NCI-H345 (cell line): ENCODE data around the gene C9orf78.

Experiments used
- DNase-seq: peaks from one replicate; lab custom pipeline; 2025; lab: John Stamatoyannopoulos, UW

C9orf78 gene

DNA sequence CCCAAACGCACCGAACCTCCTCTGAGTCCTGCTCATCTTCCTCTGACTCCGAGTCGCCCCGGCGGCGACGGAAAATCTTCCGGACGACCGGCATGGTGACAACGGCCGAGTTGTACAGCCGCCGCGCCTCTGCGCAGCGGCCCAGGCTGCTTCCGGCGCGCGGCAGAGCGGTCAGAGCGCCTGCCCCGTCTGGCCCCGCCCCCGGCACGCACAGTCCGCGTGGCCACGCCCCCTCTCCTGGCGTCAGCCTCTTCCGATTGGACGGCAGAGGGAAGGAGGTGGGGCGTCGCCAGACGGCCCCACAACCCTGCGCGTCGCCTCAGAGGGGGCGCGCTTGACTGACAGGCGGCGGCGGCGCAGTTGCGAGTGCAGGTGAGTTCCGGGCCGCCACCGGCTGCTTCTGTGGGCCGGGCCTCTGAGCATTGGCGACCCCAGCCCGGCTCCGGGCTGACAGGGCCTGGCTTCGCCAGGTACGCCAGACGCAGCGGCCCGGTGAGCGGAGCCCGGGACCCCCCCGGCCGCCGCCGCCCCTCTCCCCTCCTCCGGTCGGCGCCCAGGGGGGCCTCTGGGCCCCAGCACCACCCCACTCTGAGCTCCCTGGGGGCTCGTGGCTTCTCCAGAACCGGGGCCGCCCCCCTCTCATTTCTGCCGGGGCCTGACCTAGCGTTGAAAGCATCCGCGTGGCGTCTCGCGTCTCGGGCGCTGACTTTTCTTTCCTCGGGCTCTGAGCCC, at the start of gene C9orf78, which contains the start of gene USP20:
TSS of gene C9orf78 (minus strand) at position 148 of the 732 bp plus-strand sequence. CDS start at position 94, 54 bp downstream.
TSS of gene USP20 (plus strand) at position 331 of the 732 bp plus-strand sequence. CDS start 17,098 bp downstream, outside the sequence.
- peak; percentile 98 for DNase-seq

GRCh38 chr9:129884220-129885017, 49.3 kb upstream of the C9orf78 start:
- DNase-seq: peak; percentile 92

GRCh38 chr9:129881547-129882324, 46.7 kb upstream of the C9orf78 start:
- no peak for DNase-seq

DNA sequence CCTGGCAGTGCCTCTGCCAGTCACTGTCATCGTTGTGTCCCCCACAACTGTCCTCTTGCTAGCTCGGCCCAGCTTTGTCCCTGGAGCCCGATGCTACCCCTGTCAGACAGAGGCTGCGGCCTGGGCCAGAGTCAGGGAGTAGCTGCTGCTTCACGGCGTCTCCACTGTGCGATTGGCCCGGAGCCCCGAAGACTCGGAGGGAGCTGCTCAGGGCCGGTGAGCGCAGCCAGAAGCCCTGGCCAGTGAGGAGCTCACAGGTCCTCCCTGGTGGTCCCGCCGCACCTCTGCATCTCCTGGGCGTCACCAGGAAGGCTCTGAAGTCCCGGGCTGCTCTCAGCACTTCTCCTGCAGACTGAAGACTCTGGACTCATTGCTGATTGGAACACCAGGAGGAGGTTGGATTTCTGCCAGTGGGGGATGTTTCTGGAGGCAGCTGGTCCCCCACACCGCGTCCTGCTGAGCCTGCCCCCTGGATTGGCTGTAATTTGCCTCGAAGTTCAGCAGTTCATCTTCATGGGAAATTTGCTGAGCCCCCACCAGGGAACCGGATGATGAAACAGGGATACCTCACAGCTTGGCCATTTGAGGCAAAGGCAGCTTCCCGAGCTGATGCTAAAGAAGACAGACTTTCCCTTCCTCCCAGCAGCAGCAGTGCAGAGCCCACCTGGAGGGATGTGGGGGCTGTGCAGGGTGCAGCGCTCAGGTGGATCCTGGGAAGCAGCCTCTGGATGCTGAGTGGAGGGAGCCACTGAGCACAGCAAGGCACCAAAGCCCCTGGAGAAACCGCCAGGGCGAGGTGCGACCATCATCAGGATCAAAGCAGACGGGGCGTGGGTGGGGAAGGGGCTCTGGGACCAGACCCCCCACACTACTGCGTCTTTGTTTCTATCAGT, 45.8 kb upstream of the C9orf78 start:
- no peak for DNase-seq

- DNase-seq: no peak
Observed at GRCh38 chr9:129879991-129880653, 45.0 kb upstream of the C9orf78 start.

DNA sequence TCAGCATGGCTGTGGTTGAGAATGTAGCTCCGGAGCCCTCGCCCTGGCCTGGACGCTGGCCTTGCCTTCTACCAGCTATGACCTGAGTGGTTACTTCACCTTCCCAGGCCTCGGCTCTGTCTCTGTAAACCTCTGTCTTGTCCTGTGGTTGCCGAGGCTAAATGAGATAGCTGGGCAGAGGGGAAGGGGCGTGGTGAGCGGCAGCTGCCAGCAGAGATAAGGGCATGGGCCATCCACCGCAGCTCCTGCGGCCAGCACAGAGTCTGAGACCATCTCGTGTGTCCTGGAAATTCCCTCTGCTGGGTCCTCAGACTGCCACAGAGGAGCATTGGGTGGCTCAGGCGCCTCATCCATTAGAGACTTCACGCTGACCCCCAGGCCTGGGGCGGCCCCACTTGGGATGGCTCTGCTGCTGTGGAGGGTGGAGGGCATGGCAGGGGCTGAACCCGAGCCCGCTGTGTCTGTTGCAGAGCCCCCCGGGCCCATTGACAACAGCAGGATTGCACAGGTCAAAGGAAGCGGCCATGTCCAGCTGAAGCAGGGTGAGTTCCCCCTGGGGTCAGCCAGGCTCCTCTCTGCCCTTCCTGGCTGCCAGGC, 44.1 kb upstream of the C9orf78 start:
- no peak for DNase-seq

DNA sequence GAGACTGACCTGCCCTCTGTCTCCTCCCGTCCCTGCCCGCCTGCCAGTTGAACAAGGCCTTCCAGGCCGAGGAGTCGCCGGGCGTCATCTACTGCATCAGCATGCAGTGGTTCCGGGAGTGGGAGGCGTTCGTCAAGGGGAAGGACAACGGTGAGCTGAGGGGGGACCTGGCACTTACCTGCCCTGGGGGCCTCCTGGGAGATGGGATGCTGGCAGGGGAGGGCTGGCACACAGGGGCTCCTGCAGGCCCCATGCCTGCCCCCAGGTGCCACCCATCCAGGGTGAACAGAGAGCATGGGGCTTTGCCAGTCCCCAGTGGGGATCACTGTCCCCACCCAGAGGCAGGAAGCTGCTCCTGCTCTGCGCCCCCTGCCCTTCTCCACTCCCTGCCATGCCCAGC, 43.2 kb upstream of the C9orf78 start:
- no peak for DNase-seq

DNA sequence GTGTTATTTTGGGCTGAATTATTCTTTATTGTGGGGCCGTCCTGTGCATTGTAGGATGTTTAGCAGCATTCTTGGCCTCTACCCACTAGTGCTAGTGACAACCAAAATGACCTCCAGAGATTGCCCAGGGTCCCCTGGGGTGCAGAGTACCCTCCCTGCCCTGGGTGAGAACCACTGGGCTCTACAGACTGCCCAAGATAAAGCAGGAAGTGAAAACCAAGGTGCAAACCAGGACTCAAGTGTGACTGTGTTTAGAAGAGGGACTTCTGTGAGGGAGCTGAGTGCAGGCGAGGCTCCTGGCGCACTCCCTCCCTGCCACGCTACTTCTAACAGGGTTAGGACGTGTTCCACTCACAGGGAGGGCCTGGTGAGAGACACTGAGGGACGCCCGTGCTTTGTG, 41.7 kb upstream of the C9orf78 start:
- no peak for DNase-seq

GRCh38 chr9:129875687-129876395, 40.8 kb upstream of the C9orf78 start:
- DNase-seq: no peak

DNA sequence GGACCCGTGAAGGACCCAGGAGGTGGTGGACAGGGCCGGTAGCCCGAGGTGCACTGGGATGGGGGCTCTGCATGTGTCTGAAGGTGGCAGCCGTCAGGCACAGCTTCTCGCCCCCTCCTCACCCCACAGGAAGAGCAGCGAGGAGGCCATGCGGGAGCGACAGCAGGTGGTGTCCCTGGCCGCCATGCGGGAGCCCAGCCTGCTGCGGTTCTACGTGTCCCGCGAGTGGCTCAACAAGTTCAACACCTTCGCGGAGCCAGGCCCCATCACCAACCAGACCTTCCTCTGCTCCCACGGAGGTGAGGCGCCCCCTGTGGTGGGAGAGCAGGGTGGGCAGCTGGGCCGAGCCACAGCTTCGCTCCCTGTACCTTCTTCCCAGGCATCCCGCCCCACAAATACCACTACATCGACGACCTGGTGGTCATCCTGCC, 40.1 kb upstream of the C9orf78 start:
- no peak for DNase-seq

- no peak for DNase-seq
Observed at GRCh38 chr9:129874261-129875101, 39.4 kb upstream of the C9orf78 start.

DNA sequence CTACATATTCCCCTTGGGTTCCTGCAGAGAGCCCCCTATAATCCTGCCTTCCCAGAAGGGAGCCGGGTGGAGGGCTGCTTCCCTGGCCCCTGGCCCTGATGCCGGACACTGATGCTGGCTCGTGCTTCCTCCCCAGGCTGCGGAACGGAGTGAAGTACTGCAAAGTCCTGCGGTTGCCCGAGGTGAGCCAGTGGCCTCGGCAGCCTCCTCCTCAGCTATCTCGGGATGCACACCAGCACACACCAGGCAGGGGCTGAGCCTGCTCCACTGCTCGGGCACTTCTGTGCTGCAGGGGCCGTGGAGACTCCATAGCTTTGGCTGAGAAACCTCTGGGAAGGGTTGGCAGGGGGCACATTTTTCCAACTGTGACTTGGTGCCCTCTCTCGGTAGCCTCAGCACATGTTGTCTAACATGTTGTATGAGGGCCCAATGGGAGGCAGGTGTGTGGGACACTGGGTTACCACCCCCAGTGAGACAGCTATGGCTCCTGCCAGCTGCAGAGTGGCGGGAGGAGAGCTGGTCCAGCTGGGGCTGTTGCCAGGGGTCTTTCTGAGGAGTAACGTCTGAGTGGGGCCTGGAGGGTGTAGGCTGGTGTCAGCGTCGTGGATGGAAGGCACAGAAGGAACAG, 38.6 kb upstream of the C9orf78 start:
- DNase-seq: no peak

DNA sequence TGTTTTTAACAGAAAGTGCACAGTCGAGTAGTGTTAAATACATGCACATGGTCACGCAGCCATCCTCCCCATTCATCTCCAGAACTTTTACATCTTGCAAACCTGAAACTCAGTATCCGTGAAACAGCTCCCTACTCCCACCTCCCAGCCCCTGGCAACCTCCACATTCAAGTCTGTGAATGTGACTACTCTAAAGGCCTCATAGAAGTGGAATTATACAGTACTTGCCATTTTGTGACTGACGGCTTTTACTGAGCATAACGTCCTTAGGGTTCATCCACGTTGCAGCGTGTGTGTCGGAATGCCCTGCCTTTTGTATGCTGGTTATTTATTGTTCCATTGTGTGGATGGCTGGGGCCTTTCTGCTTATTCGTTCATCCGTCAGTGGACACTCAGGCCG, 36.0 kb upstream of the C9orf78 start:
- no peak for DNase-seq

GRCh38 chr9:129869585-129870501, 34.8 kb upstream of the C9orf78 start:
- no peak for DNase-seq

- DNase-seq: no peak
Observed at GRCh38 chr9:129868872-129869486, 33.9 kb upstream of the C9orf78 start.

DNA sequence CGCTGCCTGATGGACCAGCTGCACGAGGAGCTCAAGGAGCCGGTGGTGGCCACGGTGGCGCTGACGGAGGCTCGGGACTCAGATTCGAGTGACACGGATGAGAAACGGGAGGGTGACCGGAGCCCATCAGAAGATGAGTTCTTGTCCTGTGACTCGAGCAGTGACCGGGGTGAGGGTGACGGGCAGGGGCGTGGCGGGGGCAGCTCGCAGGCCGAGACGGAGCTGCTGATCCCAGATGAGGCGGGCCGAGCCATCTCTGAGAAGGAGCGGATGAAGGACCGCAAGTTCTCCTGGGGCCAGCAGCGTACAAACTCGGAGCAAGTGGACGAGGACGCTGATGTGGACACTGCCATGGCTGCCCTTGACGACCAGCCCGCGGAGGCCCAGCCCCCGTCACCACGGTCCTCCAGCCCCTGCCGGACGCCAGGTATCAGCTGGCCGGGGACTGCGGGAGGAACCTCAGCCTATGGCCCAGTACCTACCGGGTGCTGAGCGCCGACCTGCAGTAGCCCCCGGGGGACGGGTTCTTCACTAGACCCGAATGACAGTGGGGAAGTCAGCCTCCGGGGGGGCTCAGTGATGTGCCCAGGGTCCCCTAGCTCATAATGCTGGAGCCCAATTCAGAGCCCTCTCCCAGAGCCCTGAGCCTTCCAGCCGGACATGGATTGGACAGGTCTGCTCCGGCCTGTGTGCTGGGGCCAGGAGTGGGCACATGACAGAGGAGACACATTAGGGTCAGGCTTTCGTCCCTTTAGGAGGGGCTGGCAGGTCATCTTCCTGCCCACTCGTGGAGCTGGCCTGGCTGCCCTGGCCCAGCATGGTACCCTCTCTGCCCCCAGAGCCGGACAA, 33.2 kb upstream of the C9orf78 start:
- no peak for DNase-seq
